Stimulated activated CD4-positive, alpha-beta T cell treated with anti-CD3 and anti-CD28 coated beads, Interleukin-12 subunit alpha, Interleukin-12 subunit beta, amount 100 ng/mL, for 4 hours (primary cell): ENCODE results near the gene GRAMD4.
"Not testable (repeated sequence)": the region's sequence is repeated elsewhere in the genome, so short reads cannot be mapped to it uniquely, and the experiment has no call there.

Experiments
- DNase-seq: peaks from one replicate; pipeline ENCODE4 v3.0.0-alpha.2; 2020

Gene GRAMD4

GRCh38 chr22:46621243-46621930 is 1.2 kb downstream of the GRAMD4 start:
- not testable (repeated sequence) for DNase-seq

- no peak for DNase-seq
These were observed 1.9 kb downstream of the GRAMD4 start for GRCh38 chr22:46622081-46622521.

GRCh38 chr22:46625113-46625842 is 5.1 kb downstream of the GRAMD4 start:
- no peak for DNase-seq

- no peak for DNase-seq
These were observed 5.7 kb downstream of the GRAMD4 start for GRCh38 chr22:46625843-46626349.

- DNase-seq, result no peak
These were observed 6.2 kb downstream of the GRAMD4 start for GRCh38 chr22:46626356-46626755.

- DNase-seq, result no peak
These were observed 7.0 kb downstream of the GRAMD4 start for GRCh38 chr22:46626911-46627805.

GRCh38 chr22:46627806-46628482 is 7.8 kb downstream of the GRAMD4 start:
- no peak for DNase-seq

GRCh38 chr22:46628756-46629155 is 8.6 kb downstream of the GRAMD4 start:
- no peak for DNase-seq

- DNase-seq, result no peak
These were observed 9.1 kb downstream of the GRAMD4 start for GRCh38 chr22:46629291-46629690.

- no peak for DNase-seq
These were observed 10.9 kb downstream of the GRAMD4 start for GRCh38 chr22:46631113-46631512.

- no peak for DNase-seq
These were observed 12.6 kb downstream of the GRAMD4 start for GRCh38 chr22:46632646-46633249.

- DNase-seq, result no peak
These were observed 13.2 kb downstream of the GRAMD4 start for GRCh38 chr22:46633334-46633890.

GRCh38 chr22:46634011-46634699 is 14.0 kb downstream of the GRAMD4 start:
- no peak for DNase-seq

- DNase-seq, result not testable (repeated sequence)
These were observed 14.9 kb downstream of the GRAMD4 start for GRCh38 chr22:46634973-46635685.

GRCh38 chr22:46635756-46636155 is 15.6 kb downstream of the GRAMD4 start:
- no peak for DNase-seq

- DNase-seq, result no peak
These were observed 16.2 kb downstream of the GRAMD4 start for GRCh38 chr22:46636221-46637002.

- no peak for DNase-seq
These were observed 17.8 kb downstream of the GRAMD4 start for GRCh38 chr22:46637711-46638600.

- DNase-seq, result no peak
These were observed 18.6 kb downstream of the GRAMD4 start for GRCh38 chr22:46638601-46639431.
